DND-41 (cell line): ENCODE results near the gene IQCM.

ENCODE experiments used
- EZH2 ChIP-seq: IDR thresholded peaks from 3 replicates; pipeline ENCODE4 v1.6.1; 2012; ENCODE audit warnings: borderline replicate concordance, low read depth, mild to moderate bottlenecking, moderate library complexity, low read length, inconsistent platforms; ENCODE audit not compliant: severe bottlenecking
- TF ChIP-seq, protein P1 (sequence below): IDR thresholded peaks from 2 replicates; pipeline ENCODE4 v1.5.1; 2012; ENCODE audit warnings: borderline replicate concordance, low read length, moderate library complexity, mild to moderate bottlenecking; ENCODE audit not compliant: poor library complexity, severe bottlenecking; ENCODE audit errors: extremely low read depth

DNA sequence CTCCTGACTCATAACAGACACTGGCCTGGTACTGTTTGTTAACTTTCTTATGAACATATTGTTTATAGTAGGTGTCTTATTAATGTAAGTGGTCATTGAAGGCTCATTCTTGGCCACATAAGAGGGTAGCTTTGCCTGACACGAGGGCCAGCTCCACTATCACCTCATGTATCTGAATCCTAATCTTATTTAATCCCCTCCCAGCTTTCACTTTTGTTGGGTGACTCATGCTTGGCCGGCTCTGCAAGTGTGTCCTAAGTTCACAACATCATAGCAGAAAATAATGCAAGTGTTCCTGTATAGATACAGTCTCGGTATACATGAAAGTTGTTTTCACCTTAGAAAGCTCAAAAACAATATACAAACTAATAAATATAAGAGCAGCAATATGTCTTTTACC, 283.8 kb downstream of the IQCM start:
- TF ChIP-seq, protein P1, sequence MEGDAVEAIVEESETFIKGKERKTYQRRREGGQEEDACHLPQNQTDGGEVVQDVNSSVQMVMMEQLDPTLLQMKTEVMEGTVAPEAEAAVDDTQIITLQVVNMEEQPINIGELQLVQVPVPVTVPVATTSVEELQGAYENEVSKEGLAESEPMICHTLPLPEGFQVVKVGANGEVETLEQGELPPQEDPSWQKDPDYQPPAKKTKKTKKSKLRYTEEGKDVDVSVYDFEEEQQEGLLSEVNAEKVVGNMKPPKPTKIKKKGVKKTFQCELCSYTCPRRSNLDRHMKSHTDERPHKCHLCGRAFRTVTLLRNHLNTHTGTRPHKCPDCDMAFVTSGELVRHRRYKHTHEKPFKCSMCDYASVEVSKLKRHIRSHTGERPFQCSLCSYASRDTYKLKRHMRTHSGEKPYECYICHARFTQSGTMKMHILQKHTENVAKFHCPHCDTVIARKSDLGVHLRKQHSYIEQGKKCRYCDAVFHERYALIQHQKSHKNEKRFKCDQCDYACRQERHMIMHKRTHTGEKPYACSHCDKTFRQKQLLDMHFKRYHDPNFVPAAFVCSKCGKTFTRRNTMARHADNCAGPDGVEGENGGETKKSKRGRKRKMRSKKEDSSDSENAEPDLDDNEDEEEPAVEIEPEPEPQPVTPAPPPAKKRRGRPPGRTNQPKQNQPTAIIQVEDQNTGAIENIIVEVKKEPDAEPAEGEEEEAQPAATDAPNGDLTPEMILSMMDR, result no peak
- no peak for TF ChIP-seq EZH2
